K562 (cell line): ENCODE measurements around the gene ISG20L2. TPM values are rescaled to one million over a fixed set of nuclear protein-coding genes. Genes with fewer than 3 reads are reported as not detected.
A peak's percentile ranks its signal among the peaks of the same experiment; 100 is the strongest.

ENCODE experiments used
- BMI1 ChIP-seq: fragments of 150-350 bp; IDR thresholded peaks from 2 replicates; pipeline ENCODE4 v1.6.1; 2014; ENCODE audit warnings: low read length
- CREB3L1 ChIP-seq: fragments of 450-650 bp; IDR thresholded peaks from 2 replicates; pipeline ENCODE4 v1.6.1; 2014; ENCODE audit warnings: low read depth, mild to moderate bottlenecking, moderate library complexity, borderline replicate concordance
- DLX4 ChIP-seq: fragments of 250-450 bp; sonication (Bioruptor Pico); IDR thresholded peaks from 2 replicates; pipeline ENCODE4 v1.6.1; 2021; ENCODE audit warnings: mild to moderate bottlenecking
- FOXA1 ChIP-seq: fragments of 450-650 bp; IDR thresholded peaks from 2 replicates; pipeline ENCODE4 v1.6.1; 2016; ENCODE audit warnings: mild to moderate bottlenecking, borderline replicate concordance
- HLTF ChIP-seq: fragments of 450-650 bp; IDR thresholded peaks from 2 replicates; pipeline ENCODE4 v1.6.1; 2016
- ILF3 ChIP-seq: fragments of 450-650 bp; IDR thresholded peaks from 2 replicates; pipeline ENCODE4 v1.6.1; 2018; ENCODE audit warnings: antibody characterized with exemption, mild to moderate bottlenecking, moderate library complexity, borderline replicate concordance
- IRF2 ChIP-seq: sonication (generic); formaldehyde crosslinking; IDR thresholded peaks from 2 replicates; pipeline ENCODE4 v1.8.1; 2022; ENCODE audit warnings: mild to moderate bottlenecking, missing genetic modification reagents
- JUNB ChIP-seq: fragments of 450-650 bp; formaldehyde crosslinking; conservative IDR thresholded peaks from 2 replicates; pipeline ENCODE4 v1.4.0; 2020; ENCODE audit warnings: mild to moderate bottlenecking
- NFE2 ChIP-seq: IDR thresholded peaks from 2 replicates; pipeline ENCODE4 v1.6.1; 2014; ENCODE audit warnings: antibody characterized with exemption, low read depth
- NR2C1 ChIP-seq, 2 experiments: fragments of 450-650 bp; IDR thresholded peaks; 2 replicates each; pipeline ENCODE4 v1.6.1; 2017; ENCODE audit warnings: mild to moderate bottlenecking in 2 of 2, antibody characterized with exemption in 1 of 2, inconsistent platforms in 1 of 2, missing compliant biosample characterization in 1 of 2, missing genetic modification characterization in 1 of 2
- OTX1 ChIP-seq: fragments of 450-650 bp; formaldehyde crosslinking; IDR thresholded peaks from 2 replicates; pipeline ENCODE4 v1.4.0; 2022; ENCODE audit warnings: mild to moderate bottlenecking
- PPARD ChIP-seq: fragments of 250-450 bp; sonication (Bioruptor Pico); IDR thresholded peaks from 2 replicates; pipeline ENCODE4 v1.8.0; 2022; ENCODE audit warnings: inconsistent platforms, mild to moderate bottlenecking, moderate library complexity
- RERE ChIP-seq: sonication (generic); formaldehyde crosslinking; IDR thresholded peaks from 2 replicates; pipeline ENCODE4 v1.8.0; 2023; ENCODE audit warnings: missing genetic modification reagents, mild to moderate bottlenecking, borderline replicate concordance
- TARDBP ChIP-seq: fragments of 450-650 bp; IDR thresholded peaks from 2 replicates; pipeline ENCODE4 v1.6.1; 2016
- TEAD2 ChIP-seq: fragments of 450-650 bp; IDR thresholded peaks from 2 replicates; pipeline ENCODE4 v1.6.1; 2016; ENCODE audit warnings: missing genetic modification characterization, control low read depth, missing compliant biosample characterization
- TRIM24 ChIP-seq, 2 experiments: fragments of 450-650 bp; IDR thresholded peaks; 2 replicates each; pipeline ENCODE4 v1.6.1; 2016
- ZNF436 ChIP-seq: fragments of 250-450, 450-650 bp; sonication (Bioruptor Pico); formaldehyde crosslinking; IDR thresholded peaks from 2 replicates; pipeline ENCODE4 v1.7.0; 2020; ENCODE audit warnings: mild to moderate bottlenecking
- ZNF717 ChIP-seq: fragments of 250-450 bp; sonication (Bioruptor Pico); IDR thresholded peaks from 2 replicates; pipeline ENCODE4 v1.5.0; 2021
- polyA plus RNA-seq, 8 experiments: library from polyadenylated mRNA; depleted of rRNA in 4 of 8; stranded (reverse) in 5 of 8; unstranded in 3 of 8; fragments of >200 nt; fragmentation: Nextera tagmentation in 2 of 8; fragmentation: Illumina TruSeq in 1 of 8; extraction: Ambion mirVana in 2 of 8; extraction: Trizol in 1 of 8; gene quantifications; 2 replicates each; pipeline versions ENCODE4 v1.2.1 to v1.2.3, GENCODE V29; 2011 to 2014; ENCODE audit warnings: inconsistent platforms in 1 of 8, missing spikeins in 1 of 8
- total RNA-seq, 7 experiments: library from RNA; depleted of rRNA in 6 of 7; stranded (reverse); fragments of >200 nt in 6 of 7; fragmentation: Illumina TruSeq in 2 of 7; extraction: Trizol in 2 of 7; gene quantifications; 2 replicates each; pipeline versions ENCODE4 v1.2.1 to v1.2.3, GENCODE V29; 2011 to 2021; ENCODE audit warnings: low replicate concordance in 1 of 7
- TF ChIP-seq, protein P1 (sequence below): fragments of 450-650 bp; formaldehyde crosslinking; conservative IDR thresholded peaks from 2 replicates; pipeline ENCODE4 v1.4.0; 2022; ENCODE audit warnings: mild to moderate bottlenecking, missing genetic modification characterization
- TF ChIP-seq, protein P2 (sequence below): fragments of 250-450 bp; sonication (Bioruptor Pico); IDR thresholded peaks from 2 replicates; pipeline ENCODE4 v1.8.0; 2021; ENCODE audit warnings: borderline replicate concordance, mild to moderate bottlenecking, moderate library complexity; ENCODE audit not compliant: poor library complexity, severe bottlenecking

The ISG20L2 gene
- total and polyA plus RNA-seq, 9 of the 15 experiments (the other 6 are each of a cell fraction or from before 2014, with no cell fraction given) = 21.3 to 130 (median 50.3) TPM

GRCh38 chr1:156767101-156767878, 38.7 kb upstream of the ISG20L2 start, which contains the start of gene PRCC (continued):
- TF ChIP-seq RERE (CRISPR knock-in tag) (no peak), NFE2 (no peak; the same call in 1 of the 2 replicates), PPARD (CRISPR knock-in tag) (no peak), ZNF436 (CRISPR knock-in tag) (no peak), JUNB (CRISPR knock-in tag) (no peak), BMI1 (no peak), ILF3 (no peak), IRF2 (CRISPR knock-in tag) (no peak), TARDBP (no peak), ZNF717 (CRISPR knock-in tag) (no peak), CREB3L1 (peak; percentile 98), TEAD2 (tag) (no peak), NR2C1 (IDR thresholded peaks at IDR 0.05) (peak; percentile 73), NR2C1 (tag; IDR thresholded peaks at IDR 0.05) (peak; percentile 92), FOXA1 (no peak), TRIM24 (IDR thresholded peaks at IDR 0.05) (0 out of 4 replicates have a peak, but pooled peaks of 1 of the 2 experiments have one; percentile 33), DLX4 (CRISPR knock-in tag) (no peak), HLTF (peak; percentile 75; the same call in 1 of the 2 replicates), OTX1 (CRISPR knock-in tag) (no peak)
- TF ChIP-seq, protein P1, sequence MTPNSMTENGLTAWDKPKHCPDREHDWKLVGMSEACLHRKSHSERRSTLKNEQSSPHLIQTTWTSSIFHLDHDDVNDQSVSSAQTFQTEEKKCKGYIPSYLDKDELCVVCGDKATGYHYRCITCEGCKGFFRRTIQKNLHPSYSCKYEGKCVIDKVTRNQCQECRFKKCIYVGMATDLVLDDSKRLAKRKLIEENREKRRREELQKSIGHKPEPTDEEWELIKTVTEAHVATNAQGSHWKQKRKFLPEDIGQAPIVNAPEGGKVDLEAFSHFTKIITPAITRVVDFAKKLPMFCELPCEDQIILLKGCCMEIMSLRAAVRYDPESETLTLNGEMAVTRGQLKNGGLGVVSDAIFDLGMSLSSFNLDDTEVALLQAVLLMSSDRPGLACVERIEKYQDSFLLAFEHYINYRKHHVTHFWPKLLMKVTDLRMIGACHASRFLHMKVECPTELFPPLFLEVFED (CRISPR knock-in tag) = no peak
- TF ChIP-seq, protein P2, sequence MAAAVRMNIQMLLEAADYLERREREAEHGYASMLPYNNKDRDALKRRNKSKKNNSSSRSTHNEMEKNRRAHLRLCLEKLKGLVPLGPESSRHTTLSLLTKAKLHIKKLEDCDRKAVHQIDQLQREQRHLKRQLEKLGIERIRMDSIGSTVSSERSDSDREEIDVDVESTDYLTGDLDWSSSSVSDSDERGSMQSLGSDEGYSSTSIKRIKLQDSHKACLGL (CRISPR knock-in tag) = no peak
